Neural cell (in vitro differentiated cells): ENCODE data around the gene PLEKHG7. TPM values are rescaled to one million over a fixed set of nuclear protein-coding genes. Genes with fewer than 3 reads are reported as not detected.

Source experiments
- H2AFZ ChIP-seq: fragments of 200-600, 300-800 bp; sonication (generic), shearing (Covaris generic); 2 replicates; pipeline ENCODE4 v1.6.0; 2014; ENCODE audit warnings: low read depth, mild to moderate bottlenecking, antibody characterized with exemption, low read length, moderate library complexity
- H3F3A ChIP-seq: fragments of 200-600 bp; shearing (Covaris generic); 2 replicates; pipeline ENCODE4 v1.6.1; 2016; ENCODE audit warnings: mild to moderate bottlenecking, moderate library complexity, mixed read lengths, antibody characterized with exemption, low read length; ENCODE audit not compliant: insufficient read depth, poor library complexity, severe bottlenecking
- H3K27ac ChIP-seq: fragments of 200-600, 300-800 bp; sonication (generic), shearing (Covaris generic); 2 replicates; pipeline ENCODE4 v1.5.1; 2014; ENCODE audit warnings: mild to moderate bottlenecking, low read length, moderate library complexity
- H3K27me3 ChIP-seq: fragments of 300-800, 200-600 bp; sonication (generic), shearing (Covaris generic); 2 replicates; pipeline ENCODE4 v1.6.0; 2014; ENCODE audit warnings: mild to moderate bottlenecking, low read depth, low read length, moderate library complexity; ENCODE audit not compliant: insufficient read depth
- H3K36me3 ChIP-seq: fragments of 300-800, 200-600 bp; sonication (generic), shearing (Covaris generic); 2 replicates; pipeline ENCODE4 v1.5.1; 2014; ENCODE audit warnings: mild to moderate bottlenecking, antibody characterized with exemption, low read length, moderate library complexity; ENCODE audit not compliant: insufficient read depth
- H3K4me2 ChIP-seq: fragments of 300-800, 200-600 bp; sonication (generic), shearing (Covaris generic); 2 replicates; pipeline ENCODE4 v1.6.0; 2014; ENCODE audit warnings: mild to moderate bottlenecking, low read length
- H3K4me3 ChIP-seq: fragments of 300-800, 200-600 bp; sonication (generic), shearing (Covaris generic); 2 replicates; pipeline ENCODE4 v1.5.1; 2014; ENCODE audit warnings: mild to moderate bottlenecking, low read length, moderate library complexity
- H3K79me2 ChIP-seq: fragments of 200-600 bp; shearing (Covaris generic); replicated peaks from 2 replicates; pipeline ENCODE4 v1.6.0; 2014; ENCODE audit warnings: mild to moderate bottlenecking, low read length, moderate library complexity; ENCODE audit not compliant: insufficient read depth
- H3K9ac ChIP-seq: fragments of 300-800, 200-600 bp; sonication (generic), shearing (Covaris generic); 2 replicates; pipeline ENCODE4 v1.6.1; 2016; ENCODE audit warnings: mild to moderate bottlenecking, low read length, mixed read lengths
- H3K9me2 ChIP-seq: fragments of 200-600 bp; shearing (Covaris generic); 2 replicates; pipeline ENCODE4 v1.6.1; 2016; ENCODE audit warnings: mild to moderate bottlenecking, low read length, mixed read lengths; ENCODE audit not compliant: insufficient read depth
- H3K9me3 ChIP-seq: fragments of 200-600, 300-800 bp; sonication (generic), shearing (Covaris generic); 2 replicates; pipeline ENCODE4 v1.6.1; 2016; ENCODE audit warnings: mild to moderate bottlenecking, mixed run types, low read length, moderate library complexity, mixed read lengths
- H4K20me1 ChIP-seq: fragments of 200-600 bp; shearing (Covaris generic); 2 replicates; pipeline ENCODE4 v1.6.1; 2016; ENCODE audit warnings: mild to moderate bottlenecking, mixed run types; ENCODE audit not compliant: insufficient read depth
- EP300 ChIP-seq: fragments of 450-650 bp; conservative IDR thresholded peaks from 2 replicates; pipeline ENCODE4 v1.6.1; 2014; ENCODE audit warnings: antibody characterized with exemption, mild to moderate bottlenecking, moderate library complexity; ENCODE audit not compliant: poor library complexity, severe bottlenecking
- EZH2 ChIP-seq: fragments of 200-600, 300-800 bp; shearing (Covaris generic), sonication (generic); IDR thresholded peaks from 2 replicates; pipeline ENCODE4 v1.6.1; 2014; ENCODE audit warnings: antibody characterized with exemption, low read length, borderline replicate concordance, mild to moderate bottlenecking; ENCODE audit not compliant: insufficient read depth, poor library complexity, severe bottlenecking
- MXI1 ChIP-seq: fragments of 450-650 bp; conservative IDR thresholded peaks from 2 replicates; pipeline ENCODE4 v1.6.1; 2014; ENCODE audit warnings: antibody characterized with exemption, mild to moderate bottlenecking; ENCODE audit not compliant: poor library complexity, severe bottlenecking
- POLR2AphosphoS5 ChIP-seq: IDR thresholded peaks from 2 replicates; pipeline ENCODE4 v1.6.1; 2012
- RAD21 ChIP-seq: fragments of 450-650 bp; conservative IDR thresholded peaks from 2 replicates; pipeline ENCODE4 v1.6.1; 2014; ENCODE audit warnings: antibody characterized with exemption, mild to moderate bottlenecking, moderate library complexity
- REST ChIP-seq: IDR thresholded peaks from 2 replicates; pipeline ENCODE4 v1.6.1; 2012; ENCODE audit warnings: borderline replicate concordance
- SMC3 ChIP-seq: fragments of 450-650 bp; conservative IDR thresholded peaks from 2 replicates; pipeline ENCODE4 v1.6.1; 2014; ENCODE audit warnings: antibody characterized with exemption, mild to moderate bottlenecking, moderate library complexity; ENCODE audit not compliant: poor library complexity
- TAF1 ChIP-seq: IDR thresholded peaks from 2 replicates; pipeline ENCODE4 v1.6.1; 2012; ENCODE audit warnings: low read depth
- polyA plus RNA-seq: library from polyadenylated mRNA; depleted of rRNA; stranded (reverse); fragments of >200 nt; gene quantifications from 2 replicates; pipeline ENCODE4 v1.2.3, GENCODE V29; 2014
- TF ChIP-seq, protein P1 (sequence below): fragments of 450-650 bp; IDR thresholded peaks from 2 replicates; pipeline ENCODE4 v1.5.1; 2014; ENCODE audit warnings: antibody characterized with exemption, mild to moderate bottlenecking, moderate library complexity; ENCODE audit not compliant: poor library complexity, severe bottlenecking

PLEKHG7 gene
- polyA plus RNA-seq, 1 donor from 2014 or later = not detected

DNA sequence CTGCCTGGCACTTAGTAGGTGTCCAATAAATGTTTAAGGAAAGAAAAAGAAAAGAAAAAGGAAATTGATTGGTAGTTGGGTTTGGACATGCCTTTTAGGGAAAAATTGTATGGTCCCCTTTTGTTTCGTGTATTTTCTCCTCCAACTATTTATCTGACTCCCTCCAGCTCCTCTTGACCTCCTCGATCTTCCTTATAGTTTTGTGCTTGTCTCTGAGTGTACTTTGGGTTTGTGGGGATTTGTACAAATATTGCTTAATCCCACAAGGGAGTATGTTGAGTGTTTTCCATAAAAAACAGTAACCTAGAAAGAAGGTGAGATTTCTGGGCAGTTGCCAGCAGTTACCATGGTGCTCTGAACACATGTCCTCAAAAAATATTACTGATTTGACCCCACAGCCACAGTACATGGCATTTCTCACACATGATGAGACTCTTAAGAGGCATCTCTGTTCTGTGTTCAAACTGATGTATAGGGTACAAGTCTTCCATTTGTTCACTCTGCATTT, 15.7 kb downstream of the PLEKHG7 start:
- Histone ChIP-seq H3K9me2 (no peaks in the 10 kb centered on the region), H3K9me3 (no peaks in the 10 kb centered on the region), H4K20me1 (no peaks in the 10 kb centered on the region), H3F3A (no peaks in the 10 kb centered on the region), H3K4me2 (no peak overlapping the region), H3K27ac (no peak overlapping the region), H3K36me3 (no peaks in the 10 kb centered on the region), H3K4me3 (no peak overlapping the region), H3K79me2 (no peaks in the 10 kb centered on the region), H3K9ac (no peak overlapping the region), H3K27me3 (no peaks in the 10 kb centered on the region), H2AFZ (no peak overlapping the region)
- TF ChIP-seq EZH2 (no peak), TAF1 (no peak), SMC3 (no peak), REST (no peak), RAD21 (no peak), EP300 (no peak), MXI1 (no peak), POLR2AphosphoS5 (no peak)
- TF ChIP-seq, protein P1, sequence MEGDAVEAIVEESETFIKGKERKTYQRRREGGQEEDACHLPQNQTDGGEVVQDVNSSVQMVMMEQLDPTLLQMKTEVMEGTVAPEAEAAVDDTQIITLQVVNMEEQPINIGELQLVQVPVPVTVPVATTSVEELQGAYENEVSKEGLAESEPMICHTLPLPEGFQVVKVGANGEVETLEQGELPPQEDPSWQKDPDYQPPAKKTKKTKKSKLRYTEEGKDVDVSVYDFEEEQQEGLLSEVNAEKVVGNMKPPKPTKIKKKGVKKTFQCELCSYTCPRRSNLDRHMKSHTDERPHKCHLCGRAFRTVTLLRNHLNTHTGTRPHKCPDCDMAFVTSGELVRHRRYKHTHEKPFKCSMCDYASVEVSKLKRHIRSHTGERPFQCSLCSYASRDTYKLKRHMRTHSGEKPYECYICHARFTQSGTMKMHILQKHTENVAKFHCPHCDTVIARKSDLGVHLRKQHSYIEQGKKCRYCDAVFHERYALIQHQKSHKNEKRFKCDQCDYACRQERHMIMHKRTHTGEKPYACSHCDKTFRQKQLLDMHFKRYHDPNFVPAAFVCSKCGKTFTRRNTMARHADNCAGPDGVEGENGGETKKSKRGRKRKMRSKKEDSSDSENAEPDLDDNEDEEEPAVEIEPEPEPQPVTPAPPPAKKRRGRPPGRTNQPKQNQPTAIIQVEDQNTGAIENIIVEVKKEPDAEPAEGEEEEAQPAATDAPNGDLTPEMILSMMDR = no peak

DNA sequence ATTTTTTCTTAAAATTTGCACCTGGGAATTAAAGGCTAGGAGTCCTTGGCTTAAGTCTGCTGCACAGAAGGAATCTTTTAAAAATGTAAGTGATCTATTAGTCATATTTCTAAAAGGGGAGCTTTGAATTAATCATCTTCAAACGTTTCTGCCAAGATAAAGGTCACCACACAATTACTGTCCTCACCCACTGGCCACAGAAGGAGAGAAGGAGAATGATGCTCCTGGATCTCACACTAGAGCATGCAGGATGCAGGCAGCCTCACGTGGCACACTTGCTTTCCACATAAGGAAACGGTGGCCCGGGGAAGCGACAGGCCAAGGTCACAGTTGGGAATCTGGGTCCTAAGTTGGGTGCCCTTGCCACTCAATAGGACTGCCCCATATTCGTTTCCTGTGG, 16.9 kb downstream of the PLEKHG7 start:
- Histone ChIP-seq H3K36me3 (no peaks in the 10 kb centered on the region), H3K27ac (no peak overlapping the region), H3K9me2 (no peaks in the 10 kb centered on the region), H3K27me3 (no peaks in the 10 kb centered on the region), H4K20me1 (no peaks in the 10 kb centered on the region), H3K9me3 (no peaks in the 10 kb centered on the region), H2AFZ (no peak overlapping the region), H3K9ac (no peak overlapping the region), H3K79me2 (no peaks in the 10 kb centered on the region), H3K4me2 (no peak overlapping the region), H3K4me3 (no peak overlapping the region), H3F3A (no peaks in the 10 kb centered on the region)
- TF ChIP-seq POLR2AphosphoS5 (no peak), EP300 (no peak), SMC3 (no peak), RAD21 (no peak), REST (no peak), MXI1 (no peak), EZH2 (no peak), TAF1 (no peak)
- TF ChIP-seq, protein P1 = no peak
